T-cell (primary cell): ENCODE data around the gene HADHB. TPM values are rescaled to one million over a fixed set of nuclear protein-coding genes. Genes with fewer than 3 reads are reported as not detected.

Source experiments
- ATAC-seq, 4 experiments: fragments of 200-7000 bp in 3 of 4; fragments of 150-1000 bp in 1 of 4; cut with Tn5 transposase; replicated peaks in 1 of 4; 1 replicate in 3 of 4; 2 replicates in 1 of 4; pipeline ENCODE4 v1.10.0; 2021; ENCODE audit warnings: moderate library complexity in 3 of 4, mild to moderate bottlenecking in 2 of 4, moderate number of reproducible peaks in 1 of 4
- CTCF ChIA-PET, 2 donors: fragments of 300-600 bp; sonication (Branson Sonifier 250); formaldehyde crosslinking; loops; one replicate each; lab custom pipeline; 2022; ENCODE audit warnings: antibody characterized with exemption in 2 of 2; lab: Charles Lee
- POLR2A ChIA-PET, 2 donors: fragments of 300-600 bp; sonication (Branson Sonifier 250); formaldehyde crosslinking; loops; one replicate each; lab custom pipeline; 2022; ENCODE audit warnings: antibody characterized with exemption in 2 of 2; lab: Charles Lee
- DNase-seq, 35 experiments: peaks; one replicate each; pipeline versions ENCODE4 v3.0.0 to v3.0.0-alpha.2; 2013 to 2023
- H3K27ac ChIP-seq: one replicate; pipeline ENCODE4 v1.5.1; 2013; ENCODE audit warnings: low read length
- H3K27me3 ChIP-seq, 2 experiments: replicated peaks in 1 of 2; 1 replicate in 1 of 2; 2 replicates in 1 of 2; pipeline versions ENCODE4 v1.6.1 to v1.7.0; 2013; ENCODE audit warnings: low read length in 1 of 2, mixed read lengths in 1 of 2; ENCODE audit not compliant: control insufficient read depth in 2 of 2, insufficient read depth in 2 of 2; ENCODE audit errors: extremely low read depth in 1 of 2
- H3K36me3 ChIP-seq, 2 donors: 1 replicate in 1 of 2; 2 replicates in 1 of 2; pipeline versions ENCODE4 v1.6.1 to v1.7.0; 2013; ENCODE audit warnings: low read length in 1 of 2; ENCODE audit not compliant: control insufficient read depth in 2 of 2, insufficient read depth in 1 of 2; ENCODE audit errors: extremely low read depth in 1 of 2
- H3K4me1 ChIP-seq, 2 experiments: 1 replicate in 1 of 2; 2 replicates in 1 of 2; pipeline versions ENCODE4 v1.6.1 to v1.7.0; 2013; ENCODE audit warnings: low read length in 2 of 2, mixed read lengths in 1 of 2; ENCODE audit not compliant: insufficient read depth in 2 of 2, control insufficient read depth in 1 of 2; ENCODE audit errors: extremely low read depth in 1 of 2
- H3K4me3 ChIP-seq, 2 donors: 1 replicate in 1 of 2; 2 replicates in 1 of 2; pipeline versions ENCODE4 v1.5.1 to v1.7.0; 2013; ENCODE audit warnings: mild to moderate bottlenecking in 2 of 2, low read length in 1 of 2, moderate library complexity in 1 of 2; ENCODE audit not compliant: control insufficient read depth in 1 of 2; ENCODE audit errors: extremely low read depth in 1 of 2
- H3K9me3 ChIP-seq: 2 replicates; pipeline ENCODE4 v1.7.0; 2013
- H3K27ac Mint-ChIP-seq, 2 donors: one replicate each; pipeline ENCODE4 v1.8.0; 2020 to 2021; ENCODE audit warnings: mild to moderate bottlenecking in 2 of 2, mixed read lengths in 2 of 2
- H3K27me3 Mint-ChIP-seq, 2 donors: one replicate each; pipeline ENCODE4 v1.8.0; 2021 to 2022; ENCODE audit warnings: mixed read lengths in 2 of 2
- H3K36me3 Mint-ChIP-seq: one replicate; pipeline ENCODE4 v1.8.0; 2021; ENCODE audit warnings: mixed read lengths
- H3K4me1 Mint-ChIP-seq, 3 donors: one replicate each; pipeline ENCODE4 v1.8.0; 2020 to 2022; ENCODE audit warnings: mixed read lengths in 3 of 3, mild to moderate bottlenecking in 1 of 3
- H3K4me3 Mint-ChIP-seq, 3 donors: one replicate each; pipeline ENCODE4 v1.8.0; 2020 to 2022; ENCODE audit warnings: mild to moderate bottlenecking in 3 of 3, mixed read lengths in 3 of 3, moderate library complexity in 3 of 3
- H3K9me3 Mint-ChIP-seq, 3 donors: one replicate each; pipeline ENCODE4 v1.8.0; 2020 to 2022; ENCODE audit warnings: mixed read lengths in 3 of 3
- WGBS: methylation state at CpG from one replicate; pipeline ENCODE4 v1.1.5; 2013; ENCODE audit warnings: missing lambda C conversion rate; ENCODE audit not compliant: insufficient coverage; 5-methylcytosine and 5-hydroxymethylcytosine counted together
- total RNA-seq, 35 experiments: library from RNA in 6 of 35; stranded (reverse) in 6 of 35; fragments of 120-200 nt in 1 of 35; gene quantifications; one replicate each; pipeline versions ENCODE4 v1.2.1 to v1.2.4 and lab custom pipeline; 2013 to 2026

The HADHB gene
- total RNA-seq, 5 donors from 2014 or later (not counting 1 experiment from before 2014, with no cell fraction given) = 44.4 to 62.9 (median 54.3) TPM

DNA sequence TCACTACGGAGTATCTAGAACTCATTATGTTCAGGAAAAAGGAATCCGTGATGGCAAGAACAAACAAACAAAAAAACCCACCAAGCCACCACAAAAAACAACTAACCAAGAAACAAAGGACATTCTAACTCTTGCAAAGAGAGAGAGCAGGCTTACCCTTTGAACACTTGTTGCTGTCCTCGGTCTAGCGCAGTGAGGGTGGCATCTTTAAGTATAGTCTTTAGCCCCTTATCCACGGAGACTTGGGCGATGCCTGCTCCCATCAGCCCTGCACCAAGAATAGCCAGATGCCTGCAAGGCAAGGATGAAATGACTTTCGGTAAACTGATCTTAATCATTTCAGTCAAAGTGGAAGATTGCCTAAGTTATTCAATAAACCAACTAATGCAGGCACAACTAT, 40.8 kb upstream of the HADHB start:
- POLR2A ChIA-PET = no interaction called here
- H3K9me3 Mint-ChIP-seq = no peaks in the 10 kb centered on the region
- H3K36me3 ChIP-seq = peaks cover 9 to 79% of the 10 kb centered on the region in 2 donors
- CTCF ChIA-PET = interaction anchor here in 1 of 2 donors (0.6 kb wide), 1 partner anchor 44 kb away, joined by 3 read pairs; no protein-coding TSS in a partner anchor
- H3K4me1 Mint-ChIP-seq = no peaks in the 10 kb centered on the region
- no peaks in the 10 kb centered on the region for H3K27me3 ChIP-seq
- ATAC-seq (no peak), DNase-seq (no peak)
- H3K9me3 ChIP-seq = no peaks in the 10 kb centered on the region
- H3K4me3 Mint-ChIP-seq = no peak overlapping the region
- H3K4me1 ChIP-seq = no peaks in the 10 kb centered on the region
- WGBS = 96% methylated on average over 5 of the region's 7 CpGs
- no peak overlapping the region for H3K27ac ChIP-seq
- no peak overlapping the region for H3K27ac Mint-ChIP-seq
- H3K36me3 Mint-ChIP-seq = peaks cover 58% of the 10 kb centered on the region
- no peak overlapping the region for H3K4me3 ChIP-seq
- no peaks in the 10 kb centered on the region for H3K27me3 Mint-ChIP-seq

DNA sequence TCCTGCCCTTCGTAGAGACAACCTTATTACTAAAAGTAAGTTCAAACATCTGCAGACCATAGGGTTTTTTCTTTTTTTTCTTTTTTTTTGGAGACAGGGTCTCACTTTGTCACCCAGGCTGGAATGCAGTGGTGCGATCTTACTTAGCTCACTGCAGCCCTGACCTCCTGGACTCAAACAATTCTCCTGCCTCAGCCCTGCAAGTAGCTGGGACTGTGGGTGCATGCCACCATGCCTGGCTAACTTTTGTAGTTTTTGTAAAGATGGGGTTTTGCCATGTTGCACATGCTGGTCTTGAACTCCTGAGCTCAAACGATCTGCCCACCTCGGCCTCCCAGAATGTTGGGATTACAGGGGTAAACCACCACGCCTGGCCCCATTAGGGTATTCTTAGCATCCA, 32.7 kb upstream of the HADHB start:
- no peaks in the 10 kb centered on the region for H3K4me1 ChIP-seq
- H3K27ac ChIP-seq = no peak overlapping the region
- H3K27ac Mint-ChIP-seq = no peak overlapping the region
- H3K9me3 ChIP-seq = no peaks in the 10 kb centered on the region
- H3K9me3 Mint-ChIP-seq = no peaks in the 10 kb centered on the region
- no peaks in the 10 kb centered on the region for H3K4me1 Mint-ChIP-seq
- no peaks in the 10 kb centered on the region for H3K27me3 ChIP-seq
- ChIA-PET POLR2A (no interaction called here), CTCF (no interaction called here)
- no peaks in the 10 kb centered on the region for H3K27me3 Mint-ChIP-seq
- no peak overlapping the region for H3K4me3 ChIP-seq
- H3K4me3 Mint-ChIP-seq = no peak overlapping the region
- no peak for DNase-seq
- no CpG with 5 or more reads among the region's 5 CpGs for WGBS
- H3K36me3 Mint-ChIP-seq = peaks cover 71% of the 10 kb centered on the region
- no peak for ATAC-seq
- peaks cover 5 to 82% of the 10 kb centered on the region in 2 donors for H3K36me3 ChIP-seq

DNA sequence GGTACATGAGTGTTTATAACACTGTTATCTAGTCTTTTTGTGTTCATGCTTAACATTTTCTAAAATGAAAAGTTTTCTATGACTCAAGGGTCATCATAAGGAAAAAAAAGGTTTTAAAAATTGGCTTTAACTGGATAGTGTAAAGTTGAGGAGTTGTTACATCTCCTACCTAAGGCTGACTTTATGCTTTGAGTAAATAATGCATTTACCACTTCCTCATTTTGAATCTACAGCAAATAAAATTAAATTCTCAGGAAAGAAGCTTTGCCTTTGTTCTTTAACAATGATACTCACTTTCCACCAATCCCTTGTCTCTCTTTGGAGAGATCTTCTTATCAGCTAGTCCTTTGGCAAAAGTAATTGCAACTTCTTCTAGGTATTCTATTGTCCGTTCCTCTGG, 30.0 kb upstream of the HADHB start:
- POLR2A ChIA-PET = interaction anchor here (0.5 to 0.6 kb wide), 2 partner anchors 104 to 140 kb away, joined by 3 to 7 read pairs; no protein-coding TSS in a partner anchor
- Mint-ChIP-seq H3K36me3 (peaks cover 57% of the 10 kb centered on the region), H3K27ac (peak overlapping the region in 1 of 2 donors; percentile 8), H3K27me3 (no peaks in the 10 kb centered on the region), H3K9me3 (no peaks in the 10 kb centered on the region), H3K4me1 (no peaks in the 10 kb centered on the region), H3K4me3 (no peak overlapping the region)
- no CpG with 5 or more reads among the region's 1 CpG for WGBS
- Histone ChIP-seq H3K27ac (no peak overlapping the region), H3K4me1 (no peaks in the 10 kb centered on the region), H3K4me3 (no peak overlapping the region), H3K36me3 (peaks cover 8 to 65% of the 10 kb centered on the region in 2 donors), H3K9me3 (no peaks in the 10 kb centered on the region), H3K27me3 (no peaks in the 10 kb centered on the region)
- ATAC-seq (no peak), DNase-seq (no peak)
- CTCF ChIA-PET = interaction anchor here in 1 of 2 donors (0.5 kb wide), 1 partner anchor 20 kb away, joined by 3 read pairs; no protein-coding TSS in a partner anchor

DNA sequence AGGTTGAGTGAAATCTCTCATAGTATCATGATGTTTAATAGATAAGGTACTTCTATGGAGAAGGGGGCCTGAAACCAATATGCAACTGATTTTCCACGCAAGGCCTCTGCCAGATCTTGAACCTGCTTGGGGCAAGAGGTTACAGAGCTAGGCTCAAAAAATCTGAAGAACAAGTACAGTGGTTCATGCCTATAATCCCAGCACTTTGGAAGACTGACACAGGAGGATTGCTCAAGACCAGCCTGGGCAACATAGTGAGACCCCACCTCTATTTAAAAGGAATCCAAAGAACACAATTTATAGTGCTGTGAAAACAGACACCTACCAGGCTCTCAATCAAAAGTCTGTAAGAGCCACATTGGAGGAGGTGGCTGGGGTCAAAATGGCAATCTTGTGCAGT, 28.9 kb upstream of the HADHB start:
- no peak overlapping the region for H3K4me3 ChIP-seq
- ChIA-PET POLR2A (no interaction called here), CTCF (interaction anchor here in 1 of 2 donors (0.8 kb wide), 1 partner anchor 421 kb away, joined by 3 read pairs; no protein-coding TSS in a partner anchor)
- Mint-ChIP-seq H3K27ac (peak overlapping the region in 1 of 2 donors; percentile 8), H3K4me1 (no peaks in the 10 kb centered on the region), H3K27me3 (no peaks in the 10 kb centered on the region), H3K4me3 (no peak overlapping the region), H3K9me3 (no peaks in the 10 kb centered on the region), H3K36me3 (peaks cover 61% of the 10 kb centered on the region)
- no peak overlapping the region for H3K27ac ChIP-seq
- H3K4me1 ChIP-seq = no peaks in the 10 kb centered on the region
- no peaks in the 10 kb centered on the region for H3K27me3 ChIP-seq
- H3K9me3 ChIP-seq = no peaks in the 10 kb centered on the region
- ATAC-seq = no peak
- WGBS = no CpG with 5 or more reads among the region's 1 CpG
- peaks cover 8 to 62% of the 10 kb centered on the region in 2 donors for H3K36me3 ChIP-seq
- no peak for DNase-seq

DNA sequence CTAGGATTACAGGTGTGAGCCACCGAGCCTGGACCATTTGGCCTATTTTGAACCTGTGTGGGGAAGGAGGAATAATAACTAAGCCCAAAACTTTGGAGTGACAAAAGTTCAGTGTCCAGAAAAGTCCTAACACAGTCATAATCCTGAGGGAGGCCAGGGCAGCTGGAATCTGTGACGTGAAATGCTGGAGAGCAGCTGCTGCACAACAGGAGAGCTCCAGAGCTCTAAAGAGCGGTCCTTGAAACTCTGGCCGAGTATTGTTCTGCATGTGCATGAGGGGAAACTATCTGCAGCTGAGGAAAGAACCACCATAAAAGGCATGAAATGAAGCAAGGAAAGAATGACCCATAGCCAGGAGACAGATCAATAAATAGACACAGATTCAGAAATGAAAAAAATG, 28.2 kb upstream of the HADHB start:
- H3K36me3 Mint-ChIP-seq = peaks cover 59% of the 10 kb centered on the region
- DNase-seq = no peak
- H3K27ac ChIP-seq = no peak overlapping the region

DNA sequence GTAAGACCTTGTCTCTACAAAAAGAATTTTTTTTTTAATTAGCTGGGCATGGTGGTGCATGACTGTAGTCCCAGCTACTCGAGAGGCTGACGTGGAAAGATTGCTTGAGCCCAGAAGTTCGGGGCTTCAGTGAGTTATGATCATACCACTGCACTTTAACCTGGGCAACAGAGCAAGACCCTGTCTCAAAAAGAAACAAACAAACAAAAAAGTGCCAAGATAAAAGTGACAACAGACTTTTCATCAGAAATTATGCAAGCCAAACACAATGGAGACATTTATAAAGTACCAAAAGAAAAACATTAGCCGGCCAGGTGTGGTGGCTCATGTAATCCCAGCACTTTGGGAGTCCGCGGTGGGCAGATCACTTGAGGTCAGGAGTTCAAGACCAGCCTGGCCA, 27.0 kb upstream of the HADHB start:
- H3K4me1 ChIP-seq = no peaks in the 10 kb centered on the region
- ChIA-PET CTCF (no interaction called here), POLR2A (no interaction called here)
- H3K27me3 Mint-ChIP-seq = no peaks in the 10 kb centered on the region
- H3K4me3 ChIP-seq = no peak overlapping the region
- H3K36me3 Mint-ChIP-seq = peaks cover 54% of the 10 kb centered on the region
- H3K4me1 Mint-ChIP-seq = no peaks in the 10 kb centered on the region
- WGBS = 87% methylated on average over 3 of the region's 6 CpGs
- H3K9me3 Mint-ChIP-seq = no peaks in the 10 kb centered on the region
- H3K4me3 Mint-ChIP-seq = no peak overlapping the region
- no peak overlapping the region for H3K27ac ChIP-seq
- H3K27me3 ChIP-seq = no peaks in the 10 kb centered on the region
- no peak for DNase-seq
- ATAC-seq = no peak
- peaks cover 5 to 55% of the 10 kb centered on the region in 2 donors for H3K36me3 ChIP-seq
- H3K27ac Mint-ChIP-seq = no peak overlapping the region
- H3K9me3 ChIP-seq = no peaks in the 10 kb centered on the region

More for the DNA sequence above, 28.2 kb upstream of the HADHB start:
- Histone ChIP-seq H3K9me3 (no peaks in the 10 kb centered on the region), H3K36me3 (peaks cover 8 to 55% of the 10 kb centered on the region in 2 donors), H3K4me1 (no peaks in the 10 kb centered on the region), H3K27me3 (no peaks in the 10 kb centered on the region), H3K4me3 (no peak overlapping the region)
- no peak for ATAC-seq
- H3K27ac Mint-ChIP-seq = no peak overlapping the region
- no peaks in the 10 kb centered on the region for H3K27me3 Mint-ChIP-seq
- WGBS = 100% methylated on average over 4 of the region's 4 CpGs
- no peaks in the 10 kb centered on the region for H3K9me3 Mint-ChIP-seq
- no peak overlapping the region for H3K4me3 Mint-ChIP-seq
- ChIA-PET CTCF (interaction anchor here in 1 of 2 donors (0.6 kb wide), 1 partner anchor 120 kb away, joined by 3 read pairs; no protein-coding TSS in a partner anchor), POLR2A (no interaction called here)
- H3K4me1 Mint-ChIP-seq = no peaks in the 10 kb centered on the region
